Measurements from ENCODE around the gene INKA1.

The INKA1 gene

DNA sequence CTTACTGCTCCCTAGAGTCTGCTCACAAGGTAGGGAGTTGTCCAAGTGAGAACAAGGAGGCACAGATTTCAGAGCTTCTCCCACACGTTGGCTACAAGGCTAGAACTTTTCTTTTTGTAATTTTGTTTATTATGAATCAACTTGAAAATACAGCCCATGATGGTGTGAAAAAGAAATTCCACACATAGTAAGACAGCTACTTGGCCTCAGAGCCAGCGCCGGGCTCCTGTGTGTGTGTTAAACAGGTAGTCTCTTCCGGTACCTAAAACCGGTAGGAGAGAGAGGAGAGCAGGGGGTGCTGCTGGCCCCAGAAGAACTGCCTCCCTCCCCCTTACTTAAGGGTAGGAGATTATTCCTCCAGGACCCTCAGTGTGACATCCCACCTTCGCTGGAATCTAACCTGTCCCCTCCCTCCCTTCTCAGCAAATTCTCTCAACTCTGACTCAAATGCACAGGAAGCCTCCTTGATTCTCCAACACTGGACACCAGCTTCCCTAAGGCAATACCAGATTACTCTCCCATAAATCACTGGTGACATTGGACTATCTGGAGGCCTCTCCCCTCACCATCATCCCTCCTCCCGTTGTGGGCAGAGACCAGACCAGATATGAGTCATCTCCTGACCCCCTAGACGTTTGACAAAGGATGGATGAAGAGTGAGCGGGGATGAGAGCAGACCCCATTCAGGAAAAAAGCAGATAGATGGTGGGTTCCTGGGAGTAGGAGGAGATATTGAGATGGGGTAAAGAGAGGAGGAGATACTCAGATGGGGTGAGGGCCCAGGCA, 12.2 kb upstream of the INKA1 start:
- H3K36me3 Mint-ChIP-seq (ENCODE audit: insufficient read depth) = peaks cover 8% of the 10 kb centered on the region
- peaks cover 17% of the 10 kb centered on the region for H3K4me1 Mint-ChIP-seq
- DNase-seq (ENCODE audit: low spot score in 2 of 2) (no peak), ATAC-seq (replicated peaks; ENCODE audit: extremely low read depth, poor library complexity, severe bottlenecking) (no peak)
- H3K27me3 Mint-ChIP-seq = no peaks in the 10 kb centered on the region
- peak overlapping the region; percentile 85 for H3K27ac Mint-ChIP-seq (ENCODE audit: low read depth)
- H3K4me3 Mint-ChIP-seq = no peak overlapping the region
- H3K9me3 Mint-ChIP-seq = no peaks in the 10 kb centered on the region

DNA sequence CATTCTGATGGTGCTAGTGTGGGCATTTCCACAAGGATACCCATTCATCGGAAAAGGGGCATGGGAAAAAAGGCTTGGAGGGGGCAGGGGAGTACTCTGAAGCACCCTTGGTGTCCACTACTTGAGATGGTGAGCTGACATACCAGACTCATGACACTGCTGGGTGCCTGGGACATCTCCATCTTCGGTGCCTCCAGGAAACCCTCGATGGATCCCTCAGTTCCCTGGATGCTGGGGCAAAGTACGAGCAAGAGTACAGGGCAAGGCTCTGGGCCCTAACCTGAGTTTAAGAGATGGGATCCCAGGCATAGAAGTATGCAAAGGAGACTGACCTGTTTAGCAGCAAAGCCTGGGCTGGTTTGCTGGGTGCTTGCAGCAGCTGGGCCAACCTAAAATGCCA, 11.5 kb upstream of the INKA1 start:
- DNase-seq (ENCODE audit: low spot score in 2 of 2) = no peak
- Mint-ChIP-seq H3K27me3 (no peaks in the 10 kb centered on the region), H3K27ac (ENCODE audit: low read depth) (no peak overlapping the region), H3K9me3 (no peaks in the 10 kb centered on the region), H3K4me3 (no peak overlapping the region), H3K4me1 (peaks cover 16% of the 10 kb centered on the region), H3K36me3 (ENCODE audit: insufficient read depth) (peaks cover 6% of the 10 kb centered on the region)
- ATAC-seq (replicated peaks; ENCODE audit: extremely low read depth, poor library complexity, severe bottlenecking) = no peak

DNA sequence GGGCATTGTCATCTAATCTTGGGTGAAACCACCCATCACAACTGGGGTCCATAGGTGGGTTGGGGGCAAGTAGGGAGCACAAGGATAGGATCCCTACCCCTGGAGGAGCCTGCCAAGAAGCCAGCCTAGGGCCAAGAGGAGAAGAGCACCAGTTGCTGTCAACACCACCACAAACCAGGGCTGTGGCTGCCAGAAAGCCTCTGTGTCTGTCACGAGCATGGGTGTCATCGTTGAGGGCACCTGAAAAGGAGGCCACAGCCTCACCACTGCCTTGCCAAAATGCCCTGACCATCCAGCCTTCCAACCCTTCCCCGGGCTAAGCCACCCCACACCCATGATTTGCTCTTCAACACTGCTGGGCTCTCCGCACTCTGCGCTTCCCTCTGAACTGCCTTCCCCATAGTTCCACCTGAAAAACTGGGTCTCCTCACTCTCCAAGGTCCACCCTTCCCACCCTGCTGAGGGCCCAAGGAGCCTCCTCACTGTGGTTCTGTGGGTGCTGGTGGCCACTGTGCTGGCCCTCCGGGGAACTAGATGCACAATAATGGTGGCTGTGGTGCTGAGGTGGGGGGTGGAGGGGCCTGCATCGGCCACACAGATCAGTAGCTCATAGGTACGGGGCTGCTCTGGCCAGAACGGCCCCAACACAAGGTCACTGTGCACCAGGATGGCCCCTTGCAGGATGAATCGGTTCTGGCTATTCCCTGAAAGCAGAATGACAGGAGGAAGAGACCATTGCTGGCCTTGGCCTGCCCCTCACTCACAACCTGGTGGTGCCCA, 10.5 kb upstream of the INKA1 start:
- Mint-ChIP-seq H3K27ac (ENCODE audit: low read depth) (no peak overlapping the region), H3K4me1 (peaks cover 8% of the 10 kb centered on the region), H3K4me3 (no peak overlapping the region), H3K9me3 (no peaks in the 10 kb centered on the region), H3K27me3 (no peaks in the 10 kb centered on the region), H3K36me3 (ENCODE audit: insufficient read depth) (peaks cover 5% of the 10 kb centered on the region)
- no peak for ATAC-seq (replicated peaks; ENCODE audit: extremely low read depth, poor library complexity, severe bottlenecking)
- DNase-seq (ENCODE audit: low spot score in 2 of 2) = no peak

- ATAC-seq (replicated peaks; ENCODE audit: extremely low read depth, poor library complexity, severe bottlenecking) = no peak
- H3K4me3 Mint-ChIP-seq = no peak overlapping the region
- H3K9me3 Mint-ChIP-seq = no peaks in the 10 kb centered on the region
- no peak for DNase-seq (ENCODE audit: low spot score in 2 of 2)
- H3K27me3 Mint-ChIP-seq = no peaks in the 10 kb centered on the region
- no peak overlapping the region for H3K27ac Mint-ChIP-seq (ENCODE audit: low read depth)
- H3K4me1 Mint-ChIP-seq = peaks cover 8% of the 10 kb centered on the region
- peaks cover 5% of the 10 kb centered on the region for H3K36me3 Mint-ChIP-seq (ENCODE audit: insufficient read depth)
Observed at GRCh38 chr3:49793486-49794085, 9.5 kb upstream of the INKA1 start.

GRCh38 chr3:49794431-49794830, 8.6 kb upstream of the INKA1 start:
- Mint-ChIP-seq H3K4me1 (peaks cover 8% of the 10 kb centered on the region), H3K36me3 (ENCODE audit: insufficient read depth) (peaks cover 5% of the 10 kb centered on the region), H3K9me3 (no peaks in the 10 kb centered on the region), H3K4me3 (no peak overlapping the region), H3K27ac (ENCODE audit: low read depth) (no peak overlapping the region), H3K27me3 (no peaks in the 10 kb centered on the region)
- ATAC-seq (replicated peaks; ENCODE audit: extremely low read depth, poor library complexity, severe bottlenecking) (no peak), DNase-seq (ENCODE audit: low spot score in 2 of 2) (no peak)

DNA sequence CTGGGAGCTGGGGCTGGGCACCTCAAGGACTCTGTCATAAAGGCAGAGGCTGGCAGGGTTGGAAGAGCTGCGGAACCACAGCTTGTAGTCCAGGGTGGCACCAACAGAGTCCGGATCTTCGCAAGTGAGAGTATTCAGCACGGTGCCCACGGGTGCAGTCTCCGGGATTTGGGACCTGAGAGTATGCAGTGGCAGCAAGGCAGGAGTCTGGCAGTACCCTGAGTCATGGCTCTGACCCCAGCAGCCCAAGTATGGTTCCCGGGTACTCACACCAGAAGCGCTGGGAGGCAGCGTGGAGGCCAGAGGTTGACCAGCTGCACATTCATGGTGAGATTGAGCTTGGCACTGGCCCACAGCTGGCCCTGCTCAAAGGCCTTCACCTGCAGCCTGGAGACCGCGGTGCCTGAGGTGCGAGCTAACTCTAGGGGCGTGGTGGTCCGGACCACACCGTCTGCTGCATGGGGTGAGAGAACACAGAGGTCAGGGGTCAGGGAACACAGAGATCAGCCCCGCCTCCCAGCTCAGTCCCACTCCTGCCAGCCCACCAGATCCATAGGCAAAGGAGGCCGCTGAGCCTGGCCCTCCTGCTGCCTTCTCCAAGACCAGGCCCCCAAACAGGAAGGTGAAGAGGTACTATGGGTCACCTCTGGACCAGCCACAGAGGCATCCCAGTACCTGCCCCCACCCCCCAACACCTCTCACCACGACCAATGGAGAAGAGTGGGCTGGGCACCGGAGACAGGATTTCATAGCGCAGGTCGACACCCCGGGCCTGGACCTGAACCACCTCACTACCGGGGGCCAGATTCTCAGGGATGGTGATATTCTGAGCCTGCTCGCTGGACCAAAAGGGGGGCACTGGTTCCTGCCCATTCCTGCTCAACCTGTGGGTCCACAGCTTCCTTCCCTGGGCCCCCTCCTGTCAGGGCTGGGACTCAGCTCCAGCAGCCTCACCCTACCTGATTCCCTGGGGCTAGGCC, 7.8 kb upstream of the INKA1 start:
- no peak for DNase-seq (ENCODE audit: low spot score in 2 of 2)
- no peak overlapping the region for H3K4me3 Mint-ChIP-seq
- H3K9me3 Mint-ChIP-seq = no peaks in the 10 kb centered on the region
- H3K36me3 Mint-ChIP-seq (ENCODE audit: insufficient read depth) = peaks cover 1% of the 10 kb centered on the region
- no peak for ATAC-seq (replicated peaks; ENCODE audit: extremely low read depth, poor library complexity, severe bottlenecking)
- no peak overlapping the region for H3K27ac Mint-ChIP-seq (ENCODE audit: low read depth)
- H3K4me1 Mint-ChIP-seq = peaks cover 3% of the 10 kb centered on the region
- H3K27me3 Mint-ChIP-seq = no peaks in the 10 kb centered on the region

GRCh38 chr3:49799105-49799504, 4.0 kb upstream of the INKA1 start:
- peaks cover 10% of the 10 kb centered on the region for H3K4me1 Mint-ChIP-seq
- H3K27ac Mint-ChIP-seq (ENCODE audit: low read depth) = no peak overlapping the region
- DNase-seq (ENCODE audit: low spot score in 2 of 2) (no peak), ATAC-seq (replicated peaks; ENCODE audit: extremely low read depth, poor library complexity, severe bottlenecking) (no peak)
- H3K4me3 Mint-ChIP-seq = no peak overlapping the region
- no peaks in the 10 kb centered on the region for H3K9me3 Mint-ChIP-seq
- H3K36me3 Mint-ChIP-seq (ENCODE audit: insufficient read depth) = peaks cover 5% of the 10 kb centered on the region
- no peaks in the 10 kb centered on the region for H3K27me3 Mint-ChIP-seq

- Mint-ChIP-seq H3K36me3 (ENCODE audit: insufficient read depth) (peaks cover 6% of the 10 kb centered on the region), H3K4me3 (no peak within 1 kb of the TSS), H3K27ac (ENCODE audit: low read depth) (no peak within 1 kb of the TSS), H3K9me3 (no peaks in the 10 kb centered on the region), H3K4me1 (peaks cover 10% of the 10 kb centered on the region), H3K27me3 (no peaks in the 10 kb centered on the region)
- no peak for ATAC-seq (replicated peaks; ENCODE audit: extremely low read depth, poor library complexity, severe bottlenecking)
- DNase-seq (ENCODE audit: low spot score in 2 of 2) = no peak
Observed at GRCh38 chr3:49799761-49800160, 3.3 kb upstream of the INKA1 start, which contains the start of gene CDHR4. CDHR4 (minus strand) TSS chr3:49799873; CDS start chr3:49799812, 61 bp downstream.

GRCh38 chr3:49801160-49801559, 1.9 kb upstream of the INKA1 start:
- no peak overlapping the region for H3K27ac Mint-ChIP-seq (ENCODE audit: low read depth)
- H3K9me3 Mint-ChIP-seq = no peaks in the 10 kb centered on the region
- peaks cover 10% of the 10 kb centered on the region for H3K36me3 Mint-ChIP-seq (ENCODE audit: insufficient read depth)
- H3K4me3 Mint-ChIP-seq = no peak overlapping the region
- no peaks in the 10 kb centered on the region for H3K27me3 Mint-ChIP-seq
- peaks cover 20% of the 10 kb centered on the region for H3K4me1 Mint-ChIP-seq
- DNase-seq (ENCODE audit: low spot score in 2 of 2) = no peak
- no peak for ATAC-seq (replicated peaks; ENCODE audit: extremely low read depth, poor library complexity, severe bottlenecking)

DNA sequence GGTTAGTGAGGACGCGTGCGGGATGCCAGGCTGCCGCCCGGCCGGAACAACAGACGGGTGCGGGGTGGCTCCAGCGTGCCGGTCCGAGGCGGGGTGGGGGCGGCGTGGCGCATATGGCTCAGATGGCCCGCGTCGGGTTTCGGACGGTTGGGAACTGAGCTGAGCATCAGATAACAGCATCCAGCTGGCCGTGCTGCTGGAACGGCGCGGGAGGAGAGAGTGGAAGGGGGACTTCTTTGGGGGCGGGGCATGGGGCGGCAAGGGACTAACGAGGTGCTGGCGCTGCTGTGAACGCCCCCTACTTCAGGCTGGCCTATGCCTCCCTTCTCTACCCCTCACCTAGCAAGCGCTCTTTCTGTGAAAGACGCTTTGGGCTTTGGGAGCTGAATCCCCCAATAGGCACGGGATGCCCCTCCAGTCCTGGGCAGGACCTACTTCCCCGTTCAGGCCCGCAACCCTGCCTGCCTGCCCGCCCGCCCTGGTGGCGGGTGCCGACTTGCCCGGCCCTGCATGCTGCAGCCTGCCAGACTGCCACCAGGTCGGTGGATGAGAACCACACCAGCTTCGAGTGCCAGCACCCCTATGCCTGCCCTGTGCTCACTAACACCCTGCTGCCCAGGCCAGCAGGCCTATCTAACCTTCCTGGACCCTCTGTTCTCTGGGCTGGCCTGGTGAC, 542 bp downstream of the INKA1 start:
- peak; percentile 16 for ATAC-seq (replicated peaks; ENCODE audit: extremely low read depth, poor library complexity, severe bottlenecking)
- no peaks in the 10 kb centered on the region for H3K9me3 Mint-ChIP-seq
- peak overlapping the region; percentile 86 for H3K4me3 Mint-ChIP-seq
- peak in 1 of 2 donors; percentile 29 for DNase-seq (ENCODE audit: low spot score in 2 of 2)
- H3K36me3 Mint-ChIP-seq (ENCODE audit: insufficient read depth) = peaks cover 10% of the 10 kb centered on the region
- peak overlapping the region; percentile 68 for H3K27ac Mint-ChIP-seq (ENCODE audit: low read depth)
- H3K27me3 Mint-ChIP-seq = no peaks in the 10 kb centered on the region
- H3K4me1 Mint-ChIP-seq = peaks cover 29% of the 10 kb centered on the region

DNA sequence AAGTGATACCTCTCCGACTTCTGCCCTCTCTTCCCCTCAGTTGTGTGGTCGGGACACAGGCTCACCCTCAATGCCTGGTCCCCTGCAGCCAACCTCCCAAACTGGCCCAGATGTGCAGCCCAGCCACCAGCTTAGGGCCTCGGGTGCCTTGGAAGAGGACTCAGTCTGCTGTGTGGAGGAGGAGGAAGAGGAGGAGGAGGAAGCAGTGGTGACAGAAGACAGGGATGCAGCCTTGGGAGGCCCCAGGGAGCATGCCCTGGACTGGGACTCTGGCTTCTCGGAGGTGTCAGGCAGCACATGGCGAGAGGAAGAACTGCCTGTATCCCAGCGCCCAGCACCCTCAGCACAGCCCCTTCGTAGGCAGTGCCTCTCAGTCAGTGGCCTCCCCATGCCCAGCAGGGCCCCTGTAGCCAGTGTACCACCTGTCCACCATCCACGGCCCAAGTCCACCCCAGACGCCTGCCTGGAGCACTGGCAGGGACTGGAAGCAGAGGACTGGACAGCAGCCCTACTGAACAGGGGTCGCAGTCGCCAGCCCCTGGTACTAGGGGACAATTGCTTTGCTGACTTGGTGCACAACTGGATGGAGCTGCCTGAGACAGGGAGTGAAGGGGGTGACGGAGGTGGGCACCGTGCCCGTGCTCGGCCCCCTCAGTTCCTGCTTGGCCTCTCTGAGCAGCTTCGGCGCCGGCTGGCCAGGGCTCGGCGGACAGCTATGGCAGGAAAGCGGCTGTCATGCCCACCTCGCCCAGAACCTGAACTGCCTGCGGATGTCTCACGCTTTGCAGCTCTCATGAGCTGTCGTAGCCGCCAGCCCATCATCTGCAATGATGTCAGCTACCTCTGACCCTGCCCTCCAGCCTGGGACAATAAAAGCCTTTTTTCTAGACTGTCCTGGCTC, 1.3 kb downstream of the INKA1 start:
- no peak for ATAC-seq (replicated peaks; ENCODE audit: extremely low read depth, poor library complexity, severe bottlenecking)
- Mint-ChIP-seq H3K27me3 (no peaks in the 10 kb centered on the region), H3K4me1 (peaks cover 30% of the 10 kb centered on the region), H3K36me3 (ENCODE audit: insufficient read depth) (peaks cover 10% of the 10 kb centered on the region), H3K9me3 (no peaks in the 10 kb centered on the region), H3K4me3 (peak overlapping the region; percentile 86), H3K27ac (ENCODE audit: low read depth) (peak overlapping the region; percentile 68)
- no peak for DNase-seq (ENCODE audit: low spot score in 2 of 2)
